GM18502 (cell line): ENCODE results near the gene MCRS1.
"Not testable (repeated sequence)": the region's sequence is repeated elsewhere in the genome, so short reads cannot be mapped to it uniquely, and the experiment has no call there.

Experiments
- ATAC-seq: cut with Tn5 transposase; IDR thresholded peaks from one replicate; pipeline ENCODE4 v1.9.1; 2021; ENCODE audit warnings: mild to moderate bottlenecking; ENCODE audit not compliant: unreplicated experiment, poor library complexity

MCRS1 gene

DNA sequence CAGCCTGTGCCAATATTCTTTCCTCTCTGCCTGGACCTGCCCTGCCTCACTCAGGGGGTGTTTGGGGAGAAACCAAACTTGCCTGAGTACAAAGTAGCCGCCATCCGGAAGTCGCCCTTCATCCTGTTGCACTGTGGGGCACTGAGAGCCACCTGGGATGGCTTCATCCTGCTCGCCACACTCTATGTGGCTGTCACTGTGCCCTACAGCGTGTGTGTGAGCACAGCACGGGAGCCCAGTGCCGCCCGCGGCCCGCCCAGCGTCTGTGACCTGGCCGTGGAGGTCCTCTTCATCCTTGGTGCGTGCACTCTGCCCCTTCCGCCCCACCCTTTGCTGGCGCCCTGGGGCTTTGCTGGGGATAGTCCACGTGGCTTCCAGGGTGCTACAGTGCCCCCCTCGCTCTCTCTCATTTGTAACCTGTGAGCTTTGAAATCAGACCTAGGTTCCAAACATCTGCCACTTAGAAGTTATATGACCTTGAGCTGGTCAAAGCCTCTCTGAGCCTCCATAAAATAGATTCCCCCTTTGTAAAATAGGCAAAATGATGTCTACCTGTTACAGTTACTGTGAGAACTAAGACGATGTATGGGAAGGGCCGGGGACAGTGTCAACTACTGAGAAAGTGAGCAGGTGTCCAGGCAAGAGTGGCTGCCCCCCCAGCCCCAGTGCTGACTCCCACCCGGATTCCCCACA lies 24.6 kb downstream of the MCRS1 start:
- no peak for ATAC-seq

DNA sequence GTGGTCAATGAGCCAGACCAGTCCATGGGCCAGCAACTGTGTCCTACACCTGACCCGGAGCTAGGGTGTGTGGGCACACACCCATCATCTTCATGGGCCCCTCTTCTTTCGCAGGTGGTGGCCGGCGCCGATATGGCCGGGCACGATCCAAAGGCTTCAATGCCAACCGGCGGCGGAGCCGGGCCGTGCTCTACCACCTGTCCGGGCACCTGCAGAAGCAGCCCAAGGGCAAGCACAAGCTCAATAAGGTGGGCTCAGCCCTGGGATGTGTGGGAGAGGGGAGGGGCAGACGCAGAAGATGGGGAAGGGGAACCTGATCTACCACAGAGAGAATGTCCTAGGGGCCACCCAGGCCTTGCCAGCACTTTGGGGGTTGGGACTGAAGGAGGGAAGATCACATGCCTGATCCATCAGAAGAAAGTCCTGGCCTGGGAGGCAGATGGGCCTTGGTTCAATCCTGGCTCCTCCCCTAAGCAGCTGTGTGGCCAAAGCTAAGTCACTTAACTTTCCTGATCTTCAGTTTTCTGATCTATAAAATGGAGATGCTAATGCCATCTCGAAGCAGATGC lies 25.3 kb downstream of the MCRS1 start:
- no peak for ATAC-seq

DNA sequence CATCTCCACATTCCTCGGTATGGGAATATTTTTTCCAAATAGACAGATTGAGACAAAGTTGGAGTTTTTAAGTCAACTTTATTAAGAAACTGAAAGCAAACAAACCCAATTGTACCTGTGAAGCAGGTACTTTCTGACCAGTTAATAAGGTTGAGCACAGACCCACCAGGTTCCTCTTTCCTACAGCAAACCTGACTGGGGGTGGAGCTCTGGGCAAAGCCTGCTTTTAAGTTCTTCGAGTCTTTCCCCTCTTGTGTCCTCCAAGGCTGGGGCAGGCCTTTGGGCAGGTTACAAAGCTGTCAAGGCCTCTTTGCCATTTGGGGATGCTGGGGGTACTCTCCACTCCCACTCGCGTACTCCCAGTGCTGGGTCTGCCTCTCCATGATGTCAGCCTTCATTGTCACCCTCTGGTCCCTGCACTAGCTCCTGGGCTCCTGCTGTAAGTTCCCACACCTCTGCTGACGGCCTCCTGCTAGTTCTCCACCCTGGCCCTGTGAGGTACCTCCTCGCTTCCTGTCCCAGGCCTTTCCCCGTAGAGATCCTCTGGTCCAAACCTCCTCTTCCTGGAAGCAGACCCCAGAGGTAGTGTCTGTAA lies 25.9 kb downstream of the MCRS1 start:
- no peak for ATAC-seq

DNA sequence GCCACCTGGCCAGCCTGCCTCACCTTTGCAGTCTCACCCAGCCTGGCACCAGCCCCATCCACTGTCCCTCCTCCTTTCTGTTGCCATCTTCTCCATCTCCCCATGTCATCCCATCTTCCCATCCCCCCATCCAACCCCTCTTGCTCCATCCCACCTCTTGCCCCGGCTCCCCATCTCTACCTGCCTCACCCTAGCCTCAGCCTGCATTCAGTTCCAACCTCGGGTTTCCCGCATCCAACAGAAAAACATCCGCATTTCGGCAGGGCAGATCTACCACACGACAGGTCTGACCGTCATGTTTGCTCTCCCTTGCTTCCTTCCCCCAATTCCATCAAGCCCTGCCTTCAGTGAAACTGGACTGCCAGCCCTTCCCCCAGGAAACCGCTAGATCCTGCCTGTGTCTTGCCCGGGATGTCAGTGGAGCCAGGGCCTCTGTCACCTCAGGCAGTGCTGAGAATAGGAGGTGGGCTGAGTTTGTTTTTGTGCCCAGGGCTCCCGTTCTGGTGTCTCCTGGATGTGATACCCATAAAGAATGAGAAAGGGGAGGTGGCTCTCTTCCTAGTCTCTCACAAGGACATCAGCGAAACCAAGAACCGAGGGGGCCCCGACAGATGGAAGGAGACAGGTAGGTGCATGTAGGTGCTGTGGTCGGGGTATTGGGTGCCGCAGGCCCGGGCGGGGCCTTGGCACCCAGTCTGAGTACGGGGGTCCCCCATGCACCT lies 26.6 kb downstream of the MCRS1 start:
- ATAC-seq: no peak

DNA sequence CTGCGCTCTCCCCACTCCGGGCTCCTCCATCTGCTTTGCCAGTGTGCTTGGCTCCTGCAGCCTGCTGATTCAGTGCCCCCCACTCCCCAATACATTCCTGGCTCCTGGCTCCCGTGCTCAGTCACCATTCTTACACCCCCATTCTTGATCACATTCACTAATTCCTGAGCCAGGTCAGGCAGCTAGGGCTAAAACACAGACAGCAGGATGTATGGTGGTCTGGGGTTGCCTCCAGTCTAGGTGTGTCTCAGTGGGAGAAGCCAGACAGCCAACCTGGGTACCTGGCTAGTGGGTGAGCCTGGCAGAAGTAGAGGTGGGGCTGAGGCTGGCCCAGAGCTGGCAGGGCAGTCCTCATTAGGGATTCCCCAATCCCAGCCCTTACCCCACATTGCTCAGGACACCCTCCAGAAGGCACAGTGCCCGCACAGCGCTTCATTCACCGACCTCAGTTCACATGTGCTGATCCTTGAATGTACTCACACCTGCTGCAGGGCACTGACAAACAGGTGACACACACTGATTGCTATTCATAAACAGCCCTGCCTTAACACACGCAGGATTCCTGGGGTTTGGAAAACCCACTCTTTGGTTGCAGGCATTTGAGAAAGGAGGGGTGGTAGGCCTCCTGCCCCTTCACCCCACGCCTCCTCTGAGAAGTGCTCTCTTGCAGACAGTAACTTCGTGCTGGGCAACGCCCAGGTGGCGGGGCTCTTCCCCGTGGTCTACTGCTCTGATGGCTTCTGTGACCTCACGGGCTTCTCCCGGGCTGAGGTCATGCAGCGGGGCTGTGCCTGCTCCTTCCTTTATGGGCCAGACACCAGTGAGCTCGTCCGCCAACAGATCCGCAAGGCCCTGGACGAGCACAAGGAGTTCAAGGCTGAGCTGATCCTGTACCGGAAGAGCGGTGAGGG lies 27.5 kb downstream of the MCRS1 start:
- no peak for ATAC-seq

DNA sequence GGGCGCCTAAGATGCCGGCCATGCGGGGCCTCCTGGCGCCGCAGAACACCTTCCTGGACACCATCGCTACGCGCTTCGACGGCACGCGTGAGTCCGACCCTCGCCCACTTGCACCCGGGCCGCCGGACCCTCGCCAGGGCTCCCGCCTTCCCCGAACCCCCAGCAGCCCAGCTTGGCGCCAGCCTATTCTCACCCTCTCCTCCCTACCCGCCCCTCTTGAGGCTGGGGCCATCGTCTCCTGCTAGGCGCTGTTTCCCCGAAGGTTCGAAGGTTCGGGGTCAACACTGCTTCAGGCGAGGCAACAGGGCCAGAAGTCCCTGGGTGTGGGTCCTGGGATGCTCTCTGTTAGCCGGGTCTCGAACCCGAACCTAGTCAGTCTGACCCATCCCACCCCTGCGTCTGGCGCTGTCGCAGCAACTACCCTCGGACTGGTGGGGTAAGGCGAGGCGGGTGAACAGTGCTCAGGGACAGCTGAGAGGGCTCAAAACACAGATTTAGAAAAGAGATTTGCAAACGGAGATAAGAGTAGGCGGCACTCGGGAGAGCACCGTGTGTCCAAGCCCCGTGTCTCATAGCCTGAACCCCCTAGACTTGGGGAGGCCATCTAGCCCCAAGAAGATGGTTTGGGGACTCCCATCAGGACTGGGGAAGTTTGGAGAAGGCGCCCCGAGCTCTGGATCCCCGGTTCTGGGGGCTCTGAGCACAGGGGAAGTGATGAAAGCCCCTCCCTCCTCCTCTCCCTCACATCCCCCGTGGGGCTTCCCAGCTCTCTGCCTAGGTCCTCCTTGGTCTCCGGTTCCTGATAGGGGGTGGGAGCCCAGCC lies 28.3 kb downstream of the MCRS1 start:
- no peak for ATAC-seq

DNA sequence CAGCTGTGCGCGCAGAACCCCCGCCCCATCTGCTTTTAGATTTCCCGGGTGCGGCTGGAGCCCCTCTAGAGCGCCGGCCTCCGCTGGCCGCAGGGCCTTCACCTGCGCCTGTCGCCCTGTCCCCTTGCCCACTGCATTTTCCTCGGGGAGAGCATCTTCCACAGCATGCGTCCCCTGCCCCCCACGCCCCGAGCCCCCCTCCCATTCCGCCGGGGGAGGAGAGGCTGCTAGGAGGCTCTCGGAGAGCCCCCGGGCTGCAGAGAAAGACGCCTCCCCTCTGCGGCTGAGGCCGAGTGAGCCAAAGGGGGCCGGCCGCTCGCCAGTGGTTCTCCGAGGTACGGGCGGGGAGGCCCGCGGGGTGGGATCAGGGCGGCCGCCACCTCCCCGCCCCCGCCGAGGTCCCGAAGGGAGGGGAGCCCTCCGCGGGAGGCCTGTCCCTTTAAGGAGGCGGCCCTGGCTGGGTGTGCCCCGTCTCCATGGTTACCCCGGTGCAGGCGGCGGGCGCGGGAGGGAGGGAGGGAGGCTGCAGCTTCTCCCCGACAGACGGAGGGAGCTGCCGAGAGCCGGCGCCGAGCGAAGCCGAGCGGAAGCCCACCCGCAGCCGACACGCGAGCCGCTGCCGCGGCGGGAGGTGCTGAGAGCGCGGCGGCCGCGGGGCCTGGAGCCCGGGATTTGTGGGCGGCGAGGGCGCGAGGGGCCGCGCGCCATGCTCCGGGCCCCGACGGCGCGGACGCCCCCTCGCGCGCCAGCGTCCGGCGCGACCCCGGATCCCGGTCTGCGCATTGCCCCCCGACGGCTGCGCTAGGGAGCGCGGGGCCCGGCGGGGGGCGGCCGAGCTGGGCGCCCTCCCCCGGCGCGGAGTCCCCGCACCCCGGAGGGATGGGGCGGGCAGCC lies 29.2 kb downstream of the MCRS1 start, which contains the start of gene KCNH3:
TSS of gene KCNH3 (plus strand) at position 521 of the 894 bp plus-strand sequence. CDS start 387 bp downstream, outside the sequence.
- peak; percentile 72 for ATAC-seq

DNA sequence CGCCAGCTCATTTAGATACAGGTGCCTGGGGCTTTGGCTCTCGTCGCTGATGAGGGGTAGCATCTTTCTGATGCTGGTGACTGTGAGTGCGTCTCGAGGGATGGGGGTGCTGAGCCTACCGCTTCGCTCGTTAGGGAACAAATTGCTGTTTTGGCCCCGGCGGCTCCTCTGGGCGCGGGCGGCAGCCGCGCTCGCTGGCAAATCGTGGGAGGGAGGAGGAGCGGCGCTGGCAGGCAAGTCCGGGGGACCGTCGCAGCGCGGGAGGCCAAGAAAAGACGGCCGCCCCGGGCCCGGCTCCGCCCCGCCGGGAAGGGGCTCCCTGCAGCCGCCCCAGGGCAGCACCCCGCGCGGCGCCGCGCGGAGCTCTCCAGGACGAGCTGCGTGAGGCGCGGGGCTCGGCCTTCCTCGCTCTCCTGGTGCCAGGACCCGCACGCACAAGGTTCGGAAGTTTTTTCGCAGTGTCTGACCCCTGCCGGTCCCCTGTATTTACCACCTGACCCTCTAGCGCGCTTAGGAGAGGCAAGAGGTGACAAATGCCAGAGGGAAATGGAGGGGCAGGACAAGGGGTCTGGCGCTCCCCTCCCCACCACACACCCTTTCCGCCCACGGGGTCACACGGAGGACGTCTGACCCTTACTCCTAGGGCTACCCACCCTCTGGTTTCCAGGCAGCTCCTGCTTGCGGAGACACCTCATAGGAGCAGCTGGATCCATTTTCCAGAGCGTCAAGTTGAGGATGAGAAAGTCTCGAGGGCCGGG lies 30.0 kb downstream of the MCRS1 start:
- ATAC-seq: no peak

DNA sequence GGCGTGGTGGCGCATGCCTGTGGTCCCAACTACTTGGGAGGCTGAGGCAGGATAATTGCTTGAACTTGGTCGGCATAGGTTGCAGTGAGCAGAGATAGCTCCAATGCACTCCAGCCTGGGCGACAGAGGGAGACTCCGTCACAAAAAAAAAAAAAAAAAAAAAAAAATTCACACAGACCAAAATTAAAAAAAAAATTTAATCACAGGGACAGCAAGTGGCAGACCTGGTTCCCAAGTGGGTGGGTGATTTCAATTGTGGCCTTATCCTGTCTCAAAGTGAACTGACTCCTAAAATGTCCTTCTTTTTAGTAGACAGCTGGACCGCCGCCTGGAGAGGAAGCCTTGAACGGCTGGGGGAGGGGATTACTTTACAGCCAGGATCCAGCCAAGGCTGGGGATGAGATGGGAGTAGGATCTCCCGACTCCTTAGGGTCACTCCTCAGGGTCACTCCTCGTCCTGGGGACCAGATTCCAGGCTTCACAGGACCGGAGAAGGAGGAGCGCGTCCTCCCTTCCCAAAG lies 30.7 kb downstream of the MCRS1 start:
- no peak for ATAC-seq

DNA sequence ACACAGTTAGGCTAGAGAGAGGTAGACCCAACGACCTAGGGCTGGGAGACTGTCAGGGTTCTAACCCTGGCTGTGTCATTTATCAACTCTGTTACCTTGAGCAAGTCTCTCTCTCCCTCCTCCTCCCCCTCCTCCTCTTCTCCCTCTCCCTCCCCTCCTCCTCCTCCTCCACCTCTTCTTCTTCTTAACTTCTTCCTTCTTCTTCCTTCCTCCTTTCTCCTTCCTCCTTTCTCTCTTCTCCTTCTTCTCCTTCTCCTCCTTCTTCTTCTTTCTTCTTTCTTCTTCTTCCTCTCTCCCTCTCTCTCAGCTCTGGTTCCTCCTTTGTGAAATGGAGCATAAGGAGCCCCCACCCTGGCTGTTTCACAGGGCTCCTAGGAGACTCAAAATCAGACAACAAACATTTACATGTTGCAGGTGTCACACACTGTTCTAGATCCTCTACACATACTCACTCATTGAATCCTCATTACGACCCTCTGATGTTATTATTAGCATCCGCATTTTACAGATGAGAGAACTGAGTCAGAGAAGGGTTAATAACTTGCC lies 31.3 kb downstream of the MCRS1 start:
- ATAC-seq: no peak

DNA sequence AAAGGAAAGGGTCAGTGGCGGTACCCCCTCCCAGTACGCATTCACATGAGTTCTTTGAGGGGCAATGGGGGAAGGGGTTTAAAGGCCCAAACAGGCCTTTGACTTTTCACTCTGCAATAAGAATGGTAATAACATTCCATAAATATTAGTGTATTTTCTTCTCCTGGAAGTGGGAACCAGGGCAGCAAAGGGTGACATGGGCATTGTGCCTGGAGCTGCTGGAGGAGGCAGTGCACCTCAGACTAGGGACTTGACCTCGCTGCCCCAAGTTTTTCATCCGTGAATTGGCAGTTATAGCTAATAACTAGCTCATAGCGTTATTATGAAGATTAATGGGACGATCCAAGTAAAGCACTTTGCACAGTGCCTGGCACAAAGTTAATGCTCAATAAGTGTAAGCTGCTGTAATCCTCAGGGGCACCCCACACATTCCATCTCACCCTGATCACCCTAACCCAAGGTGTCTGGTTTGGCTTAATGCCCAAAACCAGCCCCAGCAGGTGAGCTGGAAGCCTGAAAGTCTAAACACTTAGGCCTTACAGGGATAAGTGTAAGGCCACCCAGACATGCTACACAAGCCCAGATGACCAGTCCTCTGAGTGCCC lies 31.9 kb downstream of the MCRS1 start:
- no peak for ATAC-seq

DNA sequence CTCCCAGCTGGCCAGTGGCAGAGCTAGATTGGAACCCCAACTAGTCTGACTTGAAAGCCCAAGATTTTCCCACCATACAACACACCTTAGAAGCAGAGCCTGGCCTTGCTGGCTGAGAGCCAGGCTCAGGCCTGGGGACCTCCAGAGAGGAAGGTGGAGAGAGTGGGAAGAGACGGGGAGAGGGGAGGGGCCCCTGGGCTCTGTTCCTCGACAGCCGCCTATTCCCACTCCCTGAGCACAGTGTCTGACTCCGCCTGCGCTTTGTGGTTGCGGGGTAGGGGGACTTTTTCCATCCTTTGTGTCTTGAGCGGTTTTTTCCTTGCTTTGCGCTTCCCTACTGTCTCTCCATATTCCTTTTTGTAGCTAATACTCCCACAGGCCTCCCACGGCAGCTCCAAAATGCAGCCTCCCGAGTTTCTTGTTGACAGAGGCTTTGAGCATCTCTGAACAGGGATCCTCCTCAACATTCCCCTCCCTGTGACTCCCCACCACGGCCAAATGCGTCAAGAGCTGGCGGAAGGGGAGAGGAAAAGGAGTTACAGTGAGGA lies 33.1 kb downstream of the MCRS1 start:
- no peak for ATAC-seq

DNA sequence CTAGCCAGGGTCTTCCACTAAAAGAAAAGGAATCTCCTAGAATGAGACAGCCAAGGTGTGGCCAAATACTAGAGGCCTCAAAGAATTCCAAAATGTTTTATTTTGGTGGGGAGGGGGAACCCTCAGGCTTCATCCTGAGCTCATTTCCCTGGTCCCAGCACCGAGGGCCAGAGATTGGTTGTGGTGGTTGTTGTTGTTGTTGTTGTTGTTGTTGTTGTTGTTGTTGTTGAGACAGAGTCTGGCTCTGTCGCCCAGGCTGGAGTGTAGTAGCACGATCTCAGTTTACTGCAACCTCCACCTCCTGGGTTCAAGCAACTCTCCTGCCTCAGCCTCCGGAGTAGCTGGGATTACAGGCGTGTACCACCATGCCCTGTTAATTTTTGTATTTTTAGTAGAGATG lies 33.8 kb downstream of the MCRS1 start:
- ATAC-seq: not testable (repeated sequence)

DNA sequence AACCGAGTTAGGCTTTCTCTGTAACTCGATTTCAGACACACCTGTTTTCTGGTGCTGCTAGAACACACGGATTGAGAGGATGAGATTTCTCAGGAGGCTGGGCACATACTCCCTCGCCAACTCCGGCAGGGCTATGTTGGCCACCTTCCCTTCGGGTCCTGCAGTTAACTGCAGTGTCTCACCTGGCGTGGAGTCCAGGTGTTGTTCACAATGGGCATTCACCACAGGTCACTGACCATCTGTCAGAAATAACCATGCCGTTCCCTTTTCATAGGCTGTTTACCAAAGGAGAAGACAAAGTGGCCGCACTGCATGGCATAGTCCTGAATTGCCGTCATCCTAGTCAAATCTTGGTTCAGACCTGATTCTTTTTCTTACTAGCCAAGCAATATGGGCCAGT lies 34.6 kb downstream of the MCRS1 start:
- ATAC-seq: no peak

DNA sequence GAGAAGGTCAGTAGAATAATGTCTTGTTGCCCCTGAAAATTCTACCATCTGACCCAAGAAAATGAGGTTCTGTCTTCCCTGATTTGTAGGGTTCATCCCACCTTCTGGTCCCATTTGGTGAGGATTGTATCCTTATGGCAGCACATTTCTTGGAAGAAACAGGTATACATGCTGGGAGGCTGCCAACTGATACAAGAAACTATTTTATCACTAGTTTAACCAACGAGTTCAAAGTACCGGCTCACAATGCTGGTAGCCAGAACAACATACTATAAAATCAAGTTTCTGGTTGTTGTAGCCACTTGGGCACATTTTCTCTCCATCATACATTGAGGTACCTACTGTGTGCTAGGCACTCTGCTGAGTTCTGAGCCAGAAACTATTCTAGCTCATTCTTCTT lies 36.2 kb downstream of the MCRS1 start:
- no peak for ATAC-seq

DNA sequence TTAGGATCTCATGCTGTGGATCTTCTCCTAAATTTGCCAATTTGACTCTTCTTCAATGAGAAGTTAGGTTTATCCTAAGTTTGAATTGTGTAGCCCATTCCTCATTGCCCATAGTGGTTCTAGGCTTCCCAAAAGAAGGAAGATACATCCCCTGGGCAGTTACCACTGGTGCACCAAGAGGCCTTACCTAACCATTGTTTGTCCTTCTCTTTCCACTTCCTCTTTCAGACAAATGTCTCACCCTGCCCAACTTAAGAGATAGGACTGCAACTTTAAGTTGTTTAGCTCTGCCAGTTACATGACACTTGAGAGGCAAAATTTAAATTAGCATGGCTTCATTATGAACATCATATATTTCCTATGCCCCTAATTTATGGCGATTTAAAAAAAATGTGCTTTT lies 38.5 kb downstream of the MCRS1 start:
- no peak for ATAC-seq
